Esophagus squamous epithelium (tissue), 4 donors: ENCODE data around the gene RTEL1.

Experiments
- POLR2A ChIP-seq, 4 donors: fragments of 450-650 bp; IDR thresholded peaks; one replicate each; pipeline ENCODE4 v1.6.1; 2017; ENCODE audit warnings: antibody characterized with exemption in 4 of 4, mild to moderate bottlenecking in 4 of 4, moderate library complexity in 3 of 4
- TF ChIP-seq, protein P1 (sequence below), 6 experiments: fragments of 450-650 bp in 4 of 6; fragments of 200-600 bp in 2 of 6; sonication (generic) in 2 of 6; IDR thresholded peaks; one replicate each; pipeline ENCODE4 v1.5.1; 2016 to 2019; ENCODE audit warnings: antibody characterized with exemption in 6 of 6, mild to moderate bottlenecking in 4 of 6, moderate library complexity in 4 of 6

DNA sequence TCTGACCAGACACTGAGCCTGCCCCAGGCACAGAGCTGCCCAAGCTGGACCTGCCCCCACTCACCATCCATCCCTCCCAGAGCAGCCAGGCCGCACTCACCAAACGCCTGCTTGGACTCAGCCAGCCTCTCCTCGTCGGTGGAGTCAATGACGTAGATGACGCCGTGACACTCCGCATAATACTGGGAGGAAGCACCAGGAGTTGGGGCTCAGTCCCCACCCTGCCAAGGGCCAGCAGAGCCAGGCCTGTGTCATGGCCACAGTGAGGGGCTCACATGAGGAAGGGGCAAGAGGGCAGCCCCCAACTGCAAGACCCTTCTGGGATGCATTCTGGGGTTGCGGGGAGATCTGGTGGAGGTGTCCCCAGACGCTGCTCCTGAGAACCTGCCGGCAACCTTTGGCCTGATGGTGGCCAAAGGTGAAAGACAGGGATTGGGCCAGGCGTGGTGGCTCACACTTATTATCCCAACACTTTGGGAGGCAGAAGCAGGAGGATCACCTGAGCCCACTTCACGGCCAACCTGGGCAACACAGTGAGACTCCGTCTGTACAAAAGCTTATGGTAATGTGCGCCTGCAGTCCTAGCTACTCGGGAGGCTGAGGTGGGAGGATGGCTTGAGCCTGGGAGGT is 44.0 kb downstream of the RTEL1 start:
- no peak for TF ChIP-seq POLR2A (IDR thresholded peaks at IDR 0.05)
- TF ChIP-seq, protein P1, sequence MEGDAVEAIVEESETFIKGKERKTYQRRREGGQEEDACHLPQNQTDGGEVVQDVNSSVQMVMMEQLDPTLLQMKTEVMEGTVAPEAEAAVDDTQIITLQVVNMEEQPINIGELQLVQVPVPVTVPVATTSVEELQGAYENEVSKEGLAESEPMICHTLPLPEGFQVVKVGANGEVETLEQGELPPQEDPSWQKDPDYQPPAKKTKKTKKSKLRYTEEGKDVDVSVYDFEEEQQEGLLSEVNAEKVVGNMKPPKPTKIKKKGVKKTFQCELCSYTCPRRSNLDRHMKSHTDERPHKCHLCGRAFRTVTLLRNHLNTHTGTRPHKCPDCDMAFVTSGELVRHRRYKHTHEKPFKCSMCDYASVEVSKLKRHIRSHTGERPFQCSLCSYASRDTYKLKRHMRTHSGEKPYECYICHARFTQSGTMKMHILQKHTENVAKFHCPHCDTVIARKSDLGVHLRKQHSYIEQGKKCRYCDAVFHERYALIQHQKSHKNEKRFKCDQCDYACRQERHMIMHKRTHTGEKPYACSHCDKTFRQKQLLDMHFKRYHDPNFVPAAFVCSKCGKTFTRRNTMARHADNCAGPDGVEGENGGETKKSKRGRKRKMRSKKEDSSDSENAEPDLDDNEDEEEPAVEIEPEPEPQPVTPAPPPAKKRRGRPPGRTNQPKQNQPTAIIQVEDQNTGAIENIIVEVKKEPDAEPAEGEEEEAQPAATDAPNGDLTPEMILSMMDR (IDR thresholded peaks at IDR 0.05) = no peak
